ENCODE results near the gene NKAIN2.
"Not testable (repeated sequence)": the region's sequence is repeated elsewhere in the genome, so short reads cannot be mapped to it uniquely, and the experiment has no call there.

The NKAIN2 gene

DNA sequence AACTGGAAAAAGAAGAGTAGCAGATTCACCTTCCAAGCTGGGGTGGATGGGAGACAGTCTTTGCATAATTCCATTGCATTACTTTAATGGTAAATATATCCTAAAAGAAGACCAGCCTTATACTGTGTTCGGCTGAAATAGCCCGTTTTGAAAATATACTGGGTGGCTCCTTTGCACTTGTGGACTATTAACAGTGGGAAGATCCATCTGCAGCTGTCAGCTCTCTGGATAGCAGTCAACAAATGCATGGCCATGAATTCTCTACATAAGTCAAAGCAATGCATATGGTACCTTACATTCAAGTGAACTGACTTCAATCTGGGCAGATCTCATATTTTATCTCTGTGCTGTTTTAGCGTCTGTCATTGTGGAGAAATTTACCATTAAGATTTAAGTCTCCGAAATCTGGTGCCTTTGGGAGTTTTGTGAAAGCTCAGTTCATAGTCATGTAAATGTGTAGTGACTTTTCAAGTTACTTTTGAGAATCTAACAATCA, 758.0 kb downstream of the NKAIN2 start:
- Histone ChIP-seq H3K27me3 (replicated peaks; ENCODE audit: insufficient read depth, low read length) (no peaks in the 10 kb centered on the region), H4K20me1 (ENCODE audit: insufficient read depth, low read length) (no peaks in the 10 kb centered on the region), H3K4me1 (ENCODE audit: low read length) (no peaks in the 10 kb centered on the region), H3K4me2 (ENCODE audit: low read depth, low read length) (no peak overlapping the region), H3F3A (ENCODE audit: insufficient read depth, low read length) (no peaks in the 10 kb centered on the region), H3K9me3 (replicated peaks; ENCODE audit: insufficient read depth, low read length) (no peaks in the 10 kb centered on the region), H3K36me3 (replicated peaks; ENCODE audit: insufficient read depth, low read length) (no peaks in the 10 kb centered on the region), H3K27ac (ENCODE audit: low read length) (no peak overlapping the region), H3K4me3 (ENCODE audit: low read length) (no peak overlapping the region), H3K9me2 (replicated peaks; ENCODE audit: insufficient read depth, low read length) (no peaks in the 10 kb centered on the region), H3K79me2 (ENCODE audit: low read length) (no peaks in the 10 kb centered on the region), H3K9ac (ENCODE audit: low read length) (no peak overlapping the region), H2AFZ (ENCODE audit: low read length) (no peak overlapping the region)
- TF ChIP-seq EZH2 (optimal IDR thresholded peaks at IDR 0.05; ENCODE audit: low read depth, low read length) = no peak
- TF ChIP-seq, protein P1, sequence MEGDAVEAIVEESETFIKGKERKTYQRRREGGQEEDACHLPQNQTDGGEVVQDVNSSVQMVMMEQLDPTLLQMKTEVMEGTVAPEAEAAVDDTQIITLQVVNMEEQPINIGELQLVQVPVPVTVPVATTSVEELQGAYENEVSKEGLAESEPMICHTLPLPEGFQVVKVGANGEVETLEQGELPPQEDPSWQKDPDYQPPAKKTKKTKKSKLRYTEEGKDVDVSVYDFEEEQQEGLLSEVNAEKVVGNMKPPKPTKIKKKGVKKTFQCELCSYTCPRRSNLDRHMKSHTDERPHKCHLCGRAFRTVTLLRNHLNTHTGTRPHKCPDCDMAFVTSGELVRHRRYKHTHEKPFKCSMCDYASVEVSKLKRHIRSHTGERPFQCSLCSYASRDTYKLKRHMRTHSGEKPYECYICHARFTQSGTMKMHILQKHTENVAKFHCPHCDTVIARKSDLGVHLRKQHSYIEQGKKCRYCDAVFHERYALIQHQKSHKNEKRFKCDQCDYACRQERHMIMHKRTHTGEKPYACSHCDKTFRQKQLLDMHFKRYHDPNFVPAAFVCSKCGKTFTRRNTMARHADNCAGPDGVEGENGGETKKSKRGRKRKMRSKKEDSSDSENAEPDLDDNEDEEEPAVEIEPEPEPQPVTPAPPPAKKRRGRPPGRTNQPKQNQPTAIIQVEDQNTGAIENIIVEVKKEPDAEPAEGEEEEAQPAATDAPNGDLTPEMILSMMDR (IDR thresholded peaks at IDR 0.05; ENCODE audit: low read length) = no peak
- TF ChIP-seq EZH2phosphoT487 (IDR thresholded peaks at IDR 0.05; ENCODE audit: low read length) = no peak
- no peak for DNase-seq

DNA sequence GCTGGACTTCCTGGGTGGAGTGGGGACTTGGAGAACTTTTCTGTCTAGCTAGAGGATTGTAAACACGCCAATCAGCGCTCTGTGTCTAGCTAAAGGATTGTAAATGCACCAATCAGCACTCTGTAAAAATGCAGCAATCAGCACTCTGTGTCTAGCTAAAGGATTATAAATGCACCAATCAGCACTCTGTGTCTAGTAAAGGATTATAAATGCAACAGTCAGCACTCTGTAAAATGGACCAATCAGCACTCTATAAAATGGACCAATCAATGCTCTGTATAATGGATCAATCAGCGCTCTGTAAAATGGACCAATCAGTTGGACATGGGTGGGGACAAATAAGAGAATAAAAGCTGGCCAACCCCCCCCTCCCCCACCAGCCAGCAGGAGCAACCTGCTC, 760.5 kb downstream of the NKAIN2 start:
- not testable (repeated sequence) for H3K79me2 ChIP-seq (ENCODE audit: low read length); H3K4me2 ChIP-seq (ENCODE audit: low read depth, low read length); H3K4me1 ChIP-seq (ENCODE audit: low read length); H3K27ac ChIP-seq (ENCODE audit: low read length); H3F3A ChIP-seq (ENCODE audit: insufficient read depth, low read length); H3K9ac ChIP-seq (ENCODE audit: low read length); DNase-seq; H3K36me3 ChIP-seq (replicated peaks; ENCODE audit: insufficient read depth, low read length); H4K20me1 ChIP-seq (ENCODE audit: insufficient read depth, low read length); H2AFZ ChIP-seq (ENCODE audit: low read length); H3K4me3 ChIP-seq (ENCODE audit: low read length); H3K9me2 ChIP-seq (replicated peaks; ENCODE audit: insufficient read depth, low read length); H3K9me3 ChIP-seq (replicated peaks; ENCODE audit: insufficient read depth, low read length); H3K27me3 ChIP-seq (replicated peaks; ENCODE audit: insufficient read depth, low read length)

GRCh38 chr6:124567401-124567800, 763.7 kb downstream of the NKAIN2 start:
- no peak overlapping the region for H3K4me2 ChIP-seq (ENCODE audit: low read depth, low read length)
- no peak overlapping the region for H3K9ac ChIP-seq (ENCODE audit: low read length)
- TF ChIP-seq EZH2 (optimal IDR thresholded peaks at IDR 0.05; ENCODE audit: low read depth, low read length) (no peak), EZH2phosphoT487 (IDR thresholded peaks at IDR 0.05; ENCODE audit: low read length) (no peak)
- TF ChIP-seq, protein P1 (IDR thresholded peaks at IDR 0.05; ENCODE audit: low read length) = no peak
- H3F3A ChIP-seq (ENCODE audit: insufficient read depth, low read length) = no peaks in the 10 kb centered on the region
- no peaks in the 10 kb centered on the region for H4K20me1 ChIP-seq (ENCODE audit: insufficient read depth, low read length)
- H3K9me3 ChIP-seq (replicated peaks; ENCODE audit: insufficient read depth, low read length) = no peaks in the 10 kb centered on the region
- no peaks in the 10 kb centered on the region for H3K79me2 ChIP-seq (ENCODE audit: low read length)
- DNase-seq = no peak
- H3K36me3 ChIP-seq (replicated peaks; ENCODE audit: insufficient read depth, low read length) = no peaks in the 10 kb centered on the region
- H3K4me3 ChIP-seq (ENCODE audit: low read length) = no peak overlapping the region
- no peaks in the 10 kb centered on the region for H3K4me1 ChIP-seq (ENCODE audit: low read length)
- H3K9me2 ChIP-seq (replicated peaks; ENCODE audit: insufficient read depth, low read length) = no peaks in the 10 kb centered on the region
- H3K27me3 ChIP-seq (replicated peaks; ENCODE audit: insufficient read depth, low read length) = no peaks in the 10 kb centered on the region
- no peak overlapping the region for H3K27ac ChIP-seq (ENCODE audit: low read length)
- no peak overlapping the region for H2AFZ ChIP-seq (ENCODE audit: low read length)

DNA sequence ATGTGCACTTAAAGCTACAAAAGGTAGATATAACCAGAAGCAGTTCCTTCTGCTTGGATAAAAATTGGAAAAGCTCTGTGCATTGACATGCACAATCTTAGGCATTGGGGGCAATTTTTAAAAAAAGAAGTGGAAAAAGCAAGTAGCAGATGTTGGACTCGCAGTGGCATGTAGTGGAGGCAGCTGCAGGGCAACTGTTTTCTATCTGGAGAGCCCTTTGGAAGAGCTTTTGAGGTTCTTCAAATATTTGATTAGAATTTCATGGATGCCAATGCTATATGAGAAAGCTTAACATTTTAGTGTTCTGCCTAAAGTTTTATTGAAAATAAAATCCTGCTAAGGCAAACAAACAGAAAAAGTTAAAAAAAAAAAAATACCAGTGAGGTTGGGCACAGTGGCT, 770.3 kb downstream of the NKAIN2 start:
- H3K4me3 ChIP-seq (ENCODE audit: low read length) = no peak overlapping the region
- no peaks in the 10 kb centered on the region for H3K36me3 ChIP-seq (replicated peaks; ENCODE audit: insufficient read depth, low read length)
- TF ChIP-seq EZH2 (optimal IDR thresholded peaks at IDR 0.05; ENCODE audit: low read depth, low read length) (no peak), EZH2phosphoT487 (IDR thresholded peaks at IDR 0.05; ENCODE audit: low read length) (no peak)
- TF ChIP-seq, protein P1 (IDR thresholded peaks at IDR 0.05; ENCODE audit: low read length) = no peak
- no peak overlapping the region for H3K27ac ChIP-seq (ENCODE audit: low read length)
- H3K4me2 ChIP-seq (ENCODE audit: low read depth, low read length) = no peak overlapping the region
- no peaks in the 10 kb centered on the region for H3K9me2 ChIP-seq (replicated peaks; ENCODE audit: insufficient read depth, low read length)
- H3K9ac ChIP-seq (ENCODE audit: low read length) = no peak overlapping the region
- DNase-seq = no peak
- H2AFZ ChIP-seq (ENCODE audit: low read length) = no peak overlapping the region
- H3K4me1 ChIP-seq (ENCODE audit: low read length) = no peaks in the 10 kb centered on the region
- no peaks in the 10 kb centered on the region for H3K9me3 ChIP-seq (replicated peaks; ENCODE audit: insufficient read depth, low read length)
- no peaks in the 10 kb centered on the region for H4K20me1 ChIP-seq (ENCODE audit: insufficient read depth, low read length)
- no peaks in the 10 kb centered on the region for H3K79me2 ChIP-seq (ENCODE audit: low read length)
- H3F3A ChIP-seq (ENCODE audit: insufficient read depth, low read length) = no peaks in the 10 kb centered on the region
- no peaks in the 10 kb centered on the region for H3K27me3 ChIP-seq (replicated peaks; ENCODE audit: insufficient read depth, low read length)
